Activated CD8-positive, alpha-beta memory T cell treated with anti-CD3 and anti-CD28 coated beads, Interleukin-2, amount 50 U/mL, for 4 hours (primary cell): ENCODE measurements around the gene MBD3.
A peak's percentile ranks its signal among the peaks of the same experiment; 100 is the strongest.
"Not testable (repeated sequence)": the region's sequence is repeated elsewhere in the genome, so short reads cannot be mapped to it uniquely, and the experiment has no call there.

ENCODE experiments used
- DNase-seq: peaks from one replicate; pipeline ENCODE4 v3.0.0-alpha.2; 2020

The MBD3 gene

DNA sequence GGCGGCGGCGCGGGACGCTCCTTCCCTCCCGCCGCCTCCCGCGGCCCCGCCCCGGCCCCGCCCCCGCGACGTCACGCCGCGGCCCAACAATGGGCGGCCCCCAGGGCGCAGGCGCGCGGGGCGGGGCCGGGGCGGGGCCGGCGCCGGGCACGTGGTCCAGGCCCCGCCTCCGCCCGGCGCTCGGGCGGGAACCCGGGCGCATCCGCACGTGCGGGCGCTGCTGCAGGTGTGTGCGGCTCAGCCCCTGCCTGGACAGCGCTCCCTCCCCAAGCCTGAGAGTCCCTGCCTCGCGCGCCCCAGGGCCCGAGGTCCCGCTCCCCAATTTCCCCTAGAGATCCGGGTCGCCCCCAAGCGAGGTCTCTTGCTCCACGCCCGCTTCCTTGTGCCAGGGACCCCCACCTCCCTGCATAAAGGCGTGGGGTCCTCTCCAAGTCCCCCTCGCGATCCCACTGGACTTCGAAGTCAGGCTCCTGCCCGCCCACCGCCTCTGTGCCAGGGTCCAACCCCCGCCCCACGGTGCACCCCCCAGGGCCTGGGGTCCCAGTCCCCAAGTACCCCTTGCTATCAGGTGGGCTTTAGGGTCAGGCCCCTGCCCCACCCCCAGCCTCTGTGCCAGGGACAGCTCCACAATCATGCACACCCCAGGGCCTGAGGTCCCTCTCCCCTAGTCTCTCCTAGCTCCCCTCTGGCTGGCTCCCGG, 24.2 kb downstream of the MBD3 start, which contains the start of gene MEX3D:
Gene MEX3D (minus strand): TSS at position 6 of the 700 bp plus-strand sequence. CDS start 267 bp downstream, outside the sequence.
- DNase-seq, result peak; percentile 84

DNA sequence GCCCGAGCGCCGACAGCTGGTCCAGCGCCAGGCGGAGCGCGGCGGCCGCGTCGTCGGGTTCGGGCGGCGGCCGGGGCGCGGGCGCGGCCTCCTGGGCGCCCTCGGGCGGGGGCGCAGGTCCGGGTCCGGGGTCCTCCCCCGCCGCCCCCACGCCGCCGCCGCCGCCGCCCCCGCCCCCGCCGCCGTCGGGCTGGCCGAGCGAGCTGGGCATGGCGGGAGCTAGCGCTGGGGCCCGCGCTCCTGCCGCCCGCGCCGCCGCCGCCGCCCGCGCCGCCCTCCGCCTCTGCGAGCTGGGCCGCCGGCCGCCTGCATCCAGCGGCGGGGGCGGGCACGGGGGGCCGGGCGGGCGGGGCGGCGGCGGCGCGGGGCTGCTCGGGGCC, 24.8 kb downstream of the MBD3 start:
- no peak for DNase-seq

DNA sequence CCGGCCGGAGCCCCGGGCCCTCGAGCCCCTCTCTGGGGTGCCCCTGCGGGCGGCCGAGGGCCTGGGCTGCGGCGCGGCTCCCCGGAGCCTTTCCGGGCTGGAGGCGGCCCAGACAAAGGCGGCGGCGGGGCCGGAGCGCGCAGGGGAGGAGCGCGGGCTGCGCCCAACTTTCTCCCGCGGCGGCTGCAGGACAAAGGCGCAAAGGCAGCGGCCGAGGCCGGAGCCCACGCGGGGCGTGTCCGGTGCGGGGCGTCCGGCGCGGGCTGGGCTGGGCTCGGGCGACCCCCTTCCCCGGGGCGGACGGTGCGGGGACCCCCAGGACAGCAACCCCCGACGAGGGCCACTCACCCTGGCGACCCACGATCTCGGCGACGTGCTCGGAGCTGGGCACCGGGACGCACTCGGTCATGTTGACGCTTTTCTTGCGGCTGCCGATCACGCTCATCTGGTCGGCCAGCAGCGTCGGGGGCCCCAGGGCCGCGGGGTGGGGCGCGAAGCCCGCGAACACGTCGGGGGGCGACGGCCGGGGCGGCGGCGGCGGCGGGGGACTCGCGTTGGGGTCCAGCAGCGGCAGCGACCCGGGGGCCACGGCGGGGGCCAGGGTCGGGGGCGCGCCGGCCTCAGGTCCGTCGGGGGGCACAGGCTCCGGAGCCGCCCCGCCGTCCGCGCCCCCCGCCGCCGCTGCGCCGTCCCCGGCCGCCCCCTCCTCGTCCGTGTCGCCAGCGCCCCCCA, 25.4 kb downstream of the MBD3 start:
- no peak for DNase-seq

DNA sequence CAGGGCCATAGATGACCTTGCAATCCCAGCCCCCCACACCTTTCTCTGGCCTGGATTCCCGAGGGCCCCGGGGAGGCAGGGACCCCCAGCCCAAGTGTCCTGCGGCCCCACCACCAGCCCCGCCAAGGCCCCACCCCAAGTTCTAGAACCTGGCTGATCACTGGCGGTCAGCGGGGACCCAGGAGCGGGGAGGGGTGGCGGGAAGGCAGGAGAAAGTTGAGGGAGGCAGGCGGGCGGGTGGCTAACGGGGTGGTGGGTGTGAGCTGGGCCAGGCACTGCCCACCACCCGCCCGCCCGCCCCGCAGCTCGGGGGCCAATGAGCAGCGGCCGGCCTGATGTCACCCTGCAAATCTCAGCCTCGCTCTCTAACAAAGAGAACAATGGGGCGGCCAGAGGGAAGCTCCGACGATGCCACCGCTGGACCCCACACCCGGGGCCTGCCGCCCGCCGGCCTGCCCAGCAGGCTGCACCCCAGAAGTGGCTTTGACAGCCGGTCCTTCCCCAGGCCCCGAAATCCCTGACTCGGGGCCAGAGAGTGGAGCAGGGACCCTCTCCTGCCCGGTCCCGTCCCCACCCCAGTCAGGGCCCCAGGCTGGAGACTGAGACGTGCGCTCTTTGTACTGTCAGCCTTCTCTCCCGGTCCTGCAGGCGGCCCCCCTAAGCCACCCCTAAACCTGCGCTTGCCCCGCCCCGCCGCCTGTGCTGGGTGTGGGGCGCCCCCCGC, 26.1 kb downstream of the MBD3 start:
- DNase-seq, result no peak

DNA sequence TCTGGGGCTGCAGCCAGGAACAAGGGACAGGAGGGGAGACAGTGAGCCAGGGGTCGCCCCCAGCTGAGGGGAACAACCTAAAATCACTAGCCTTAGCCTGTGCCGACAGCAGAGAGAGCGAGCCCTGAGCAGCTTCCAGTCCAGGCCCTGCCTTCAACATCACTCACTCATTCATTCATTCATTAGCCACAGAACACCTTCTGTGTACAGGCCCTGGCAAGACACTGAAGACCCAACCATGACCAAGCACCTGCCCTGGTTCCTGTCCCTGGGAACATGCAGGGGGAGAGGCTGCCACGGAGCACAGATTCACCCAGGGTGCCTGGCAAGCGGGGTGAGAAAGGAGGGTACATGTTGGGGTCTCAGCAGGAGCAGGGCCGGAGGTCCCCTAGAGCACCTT, 29.4 kb downstream of the MBD3 start:
- no peak for DNase-seq

DNA sequence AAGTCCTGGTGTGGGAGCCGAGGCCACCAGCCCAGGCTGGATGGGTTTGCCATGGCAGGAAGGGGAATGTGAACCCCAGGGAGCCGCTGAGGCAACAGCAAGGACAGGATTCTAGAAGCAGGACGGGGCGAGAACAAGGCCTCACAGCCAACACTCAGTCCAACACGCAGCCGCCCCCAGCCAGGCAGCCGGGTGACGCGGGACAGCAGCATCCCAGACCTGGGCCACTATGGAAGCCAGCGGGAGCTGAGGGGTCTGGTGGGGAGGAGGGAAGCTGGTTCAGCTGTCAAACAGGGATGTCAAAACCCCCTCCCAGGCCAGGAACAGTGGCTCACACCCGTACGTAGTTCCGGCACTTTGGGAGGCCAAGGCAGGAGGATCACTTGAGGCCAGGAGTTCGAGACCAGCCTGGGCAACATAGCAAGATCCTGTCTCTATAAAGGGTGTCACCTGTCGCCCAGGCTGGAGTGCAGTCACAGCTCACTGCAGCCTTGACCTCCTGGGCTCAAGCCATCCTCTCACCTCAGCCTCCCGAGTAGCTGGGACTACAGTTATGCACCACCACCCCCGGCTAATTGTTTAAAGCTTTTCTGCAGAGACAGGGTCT, 31.3 kb downstream of the MBD3 start:
- no peak for DNase-seq

- DNase-seq, result no peak
Measured at GRCh38 chr19:1560286-1560882, 32.3 kb downstream of the MBD3 start.

GRCh38 chr19:1558552-1558951, 34.1 kb downstream of the MBD3 start:
- DNase-seq, result no peak

DNA sequence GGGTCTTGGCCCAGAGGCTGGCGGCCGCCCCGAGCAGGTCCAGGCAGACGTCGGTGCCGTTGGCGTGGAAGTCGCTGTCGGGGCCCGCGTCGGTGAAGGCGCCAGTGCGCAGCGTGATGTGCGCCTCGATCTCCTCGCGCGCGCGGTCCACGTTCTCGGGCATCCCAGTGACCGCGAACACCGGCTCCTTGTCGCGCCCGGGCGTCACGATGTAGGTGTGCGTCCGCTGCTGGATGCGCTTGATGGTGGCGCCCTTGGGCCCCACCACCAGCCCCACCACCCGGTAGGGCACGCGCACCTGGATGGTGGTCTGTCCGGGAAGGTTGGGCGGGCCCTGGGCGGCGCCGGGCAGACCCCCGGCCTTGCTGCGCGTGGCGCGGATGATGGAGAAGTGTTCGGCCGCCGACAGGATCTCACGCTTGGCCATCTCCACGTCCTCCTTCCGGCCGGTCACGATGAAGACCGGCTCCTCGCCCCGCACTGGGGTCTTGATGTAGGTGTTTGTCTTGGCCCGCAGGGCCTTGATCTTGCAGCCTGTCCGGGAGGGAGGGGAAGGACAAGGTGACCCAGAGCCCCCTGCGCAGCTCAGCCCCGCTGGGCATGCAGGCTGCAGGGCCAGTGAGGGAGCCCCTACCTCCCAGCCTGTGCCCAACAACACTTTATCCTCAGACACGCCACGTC, 36.1 kb downstream of the MBD3 start:
- DNase-seq, result no peak

- DNase-seq, result no peak
Measured at GRCh38 chr19:1555487-1556389, 36.9 kb downstream of the MBD3 start.

DNA sequence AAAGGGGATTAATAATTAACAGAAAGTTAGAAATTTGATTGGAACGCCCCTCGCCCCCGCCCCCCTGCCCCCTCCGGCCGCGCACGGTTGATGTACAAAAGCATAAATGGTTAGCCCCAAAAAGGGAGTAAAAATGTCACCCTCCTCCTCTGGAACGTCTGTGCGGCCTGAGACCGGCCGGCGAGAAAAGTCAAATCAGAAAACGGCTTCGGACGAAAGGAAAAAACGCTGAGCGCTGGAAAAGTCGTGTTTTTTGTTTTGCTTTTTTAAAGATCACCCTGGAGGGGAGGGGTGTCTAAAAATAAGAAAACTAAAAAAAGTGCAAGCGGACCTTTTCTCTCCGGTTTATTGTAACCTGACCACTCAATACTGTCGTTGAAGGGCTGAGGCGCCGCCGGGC, 37.7 kb downstream of the MBD3 start:
- no peak for DNase-seq

- DNase-seq, result no peak
Measured at GRCh38 chr19:1553415-1553814, 39.2 kb downstream of the MBD3 start.

- no peak for DNase-seq
Measured at GRCh38 chr19:1551068-1552040, 41.3 kb downstream of the MBD3 start.

- no peak for DNase-seq
Measured at GRCh38 chr19:1549332-1549945, 43.2 kb downstream of the MBD3 start.

- no peak for DNase-seq
Measured at GRCh38 chr19:1540365-1540925, 52.2 kb downstream of the MBD3 start.

- DNase-seq, result not testable (repeated sequence)
Measured at GRCh38 chr19:1539749-1540148, 52.9 kb downstream of the MBD3 start.

DNA sequence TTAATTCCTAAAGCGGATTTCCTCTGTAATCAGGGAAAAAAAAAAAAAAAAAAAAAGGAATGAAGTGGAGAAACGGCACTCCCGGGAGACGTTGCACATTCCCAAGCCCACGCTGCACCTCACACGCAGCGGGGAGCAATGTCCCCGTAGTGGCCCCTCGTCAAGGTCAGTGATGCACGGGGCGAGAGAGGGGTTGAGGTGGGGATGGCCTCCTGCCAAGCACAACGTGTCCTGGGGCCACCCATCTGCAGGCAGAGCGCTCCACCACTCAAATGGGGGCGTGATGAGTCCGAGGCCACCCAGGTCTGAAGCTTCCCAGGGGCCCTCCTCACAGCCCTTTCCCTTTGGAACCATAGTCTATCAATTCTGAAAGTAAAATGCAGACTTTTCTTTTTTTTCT, 53.7 kb downstream of the MBD3 start:
- no peak for DNase-seq

GRCh38 chr19:1535699-1536098, 57.0 kb downstream of the MBD3 start:
- not testable (repeated sequence) for DNase-seq

DNA sequence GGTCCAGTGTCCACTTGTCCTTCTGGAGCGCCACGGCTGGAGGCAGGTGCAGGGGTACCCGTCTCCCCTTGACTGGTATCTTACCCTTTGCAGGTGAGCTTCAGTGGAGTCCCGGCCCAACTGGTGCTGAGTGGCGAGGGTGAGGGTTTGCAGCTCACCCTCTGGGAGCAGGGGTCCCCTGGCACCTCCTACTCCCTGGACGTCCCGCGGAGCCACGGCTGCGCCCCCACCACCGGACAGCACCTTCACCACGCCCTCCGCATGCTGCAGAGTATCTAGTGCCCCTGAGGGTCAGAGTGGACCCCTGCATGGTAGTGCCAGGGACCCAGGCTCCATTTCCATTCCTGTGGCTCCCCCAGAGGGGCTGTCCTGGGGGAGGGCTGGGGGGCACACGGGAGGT, 57.7 kb downstream of the MBD3 start:
- no peak for DNase-seq
